Caco-2 (cell line): ENCODE measurements around the gene TXNDC16. TPM values are rescaled to one million over a fixed set of nuclear protein-coding genes. Genes with fewer than 3 reads are reported as not detected.

ENCODE experiments used
- BruUV-seq: library from RNA; stranded (reverse); fragments of 400-500 nt; replicated peaks from 2 replicates; lab custom pipeline; 2021; lab: Mats Ljungman, UMichigan
- CTCF ChIA-PET: fragments of 300-600 bp; sonication (Branson Sonifier 250); formaldehyde crosslinking; loops from one replicate; lab custom pipeline; 2022; ENCODE audit warnings: antibody characterized with exemption; lab: Charles Lee
- POLR2A ChIA-PET: fragments of 300-600 bp; sonication (Branson Sonifier 250); formaldehyde crosslinking; loops from one replicate; lab custom pipeline; 2022; ENCODE audit warnings: antibody characterized with exemption; lab: Charles Lee
- DNase-seq, 2 experiments: peaks; one replicate each; pipeline versions ENCODE4 v3.0.0 to v3.0.0-alpha.2; 2020 to 2022
- H3K27me3 ChIP-seq: replicated peaks from 2 replicates; pipeline ENCODE4 v1.6.0; 2011; ENCODE audit warnings: low read length; ENCODE audit not compliant: control insufficient read depth, insufficient read depth
- H3K36me3 ChIP-seq: 2 replicates; pipeline ENCODE4 v1.5.1; 2011; ENCODE audit warnings: low read length; ENCODE audit not compliant: control insufficient read depth, insufficient read depth
- H3K4me1 ChIP-seq: fragments of 250-450 bp; sonication (Bioruptor Pico); 2 replicates; pipeline ENCODE4 v1.5.1; 2020; ENCODE audit warnings: mild to moderate bottlenecking
- H3K4me3 ChIP-seq: 2 replicates; pipeline ENCODE4 v1.5.1; 2011; ENCODE audit warnings: low read depth, mild to moderate bottlenecking, control low read depth, low read length
- H3K9me3 ChIP-seq: fragments of 250-450 bp; sonication (Bioruptor Pico); 2 replicates; pipeline ENCODE4 v1.5.1; 2020; ENCODE audit warnings: mild to moderate bottlenecking, moderate library complexity
- H3K27ac Mint-ChIP-seq: one replicate; pipeline ENCODE4 v1.8.0; 2022; ENCODE audit warnings: mixed read lengths; ENCODE audit not compliant: unreplicated experiment
- H3K27me3 Mint-ChIP-seq: one replicate; pipeline ENCODE4 v1.8.0; 2022; ENCODE audit warnings: mixed read lengths; ENCODE audit not compliant: insufficient read depth, unreplicated experiment
- H3K36me3 Mint-ChIP-seq: one replicate; pipeline ENCODE4 v1.8.0; 2022; ENCODE audit warnings: mild to moderate bottlenecking, mixed read lengths; ENCODE audit not compliant: insufficient read depth, unreplicated experiment
- H3K4me1 Mint-ChIP-seq: one replicate; pipeline ENCODE4 v1.8.0; 2022; ENCODE audit warnings: low read depth, mixed read lengths; ENCODE audit not compliant: unreplicated experiment
- H3K4me3 Mint-ChIP-seq: one replicate; pipeline ENCODE4 v1.8.0; 2022; ENCODE audit warnings: mild to moderate bottlenecking, moderate library complexity, mixed read lengths; ENCODE audit not compliant: unreplicated experiment
- H3K9me3 Mint-ChIP-seq: one replicate; pipeline ENCODE4 v1.8.0; 2022; ENCODE audit warnings: mixed read lengths; ENCODE audit not compliant: unreplicated experiment
- intact Hi-C: fragments of 100-400 bp; cut with micrococcal nuclease; formaldehyde crosslinking; loops from one replicate; pipeline ENCODE4 v1.10.0; 2022; ENCODE audit not compliant: unreplicated experiment
- total RNA-seq: library from RNA; stranded (reverse); gene quantifications from 2 replicates; pipeline ENCODE4 v1.2.3, GENCODE V29; 2022
- TF ChIP-seq, protein P1 (sequence below), 2 experiments: fragments of 200-600 bp in 1 of 2; IDR thresholded peaks; 1 replicate in 1 of 2; 2 replicates in 1 of 2; pipeline versions ENCODE4 v1.5.1 to v1.8.0; 2011 to 2022; ENCODE audit warnings: antibody characterized with exemption in 1 of 2, control low read depth in 1 of 2, inconsistent platforms in 1 of 2, low read depth in 1 of 2, low read length in 1 of 2, mild to moderate bottlenecking in 1 of 2, moderate library complexity in 1 of 2; ENCODE audit not compliant: insufficient read depth in 1 of 2, severe bottlenecking in 1 of 2, unreplicated experiment in 1 of 2

Gene TXNDC16
- total RNA-seq, 1 experiment from 2014 or later: 6.6 TPM

DNA sequence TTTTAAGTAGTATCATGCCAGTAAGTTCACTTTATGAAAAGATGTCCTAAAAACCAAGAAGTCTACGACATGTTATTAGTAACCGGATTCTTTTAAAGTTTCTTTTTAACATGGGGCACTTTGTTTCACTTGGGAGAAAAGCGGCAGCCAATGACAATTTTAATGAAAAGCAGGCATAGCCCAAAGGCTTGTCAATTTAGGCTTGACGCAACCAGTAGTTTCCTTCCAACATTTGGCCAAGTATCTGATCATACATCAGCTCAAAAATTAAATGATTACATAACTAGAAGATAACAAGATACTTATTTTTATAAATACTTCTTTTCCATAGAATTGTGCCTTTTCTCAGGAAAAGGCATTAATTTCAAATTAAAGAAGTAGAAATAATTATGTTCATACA is 112.8 kb downstream of the TXNDC16 start:
- no peak overlapping the region for H3K4me3 ChIP-seq
- H3K9me3 ChIP-seq: no peaks in the 10 kb centered on the region
- H3K27me3 Mint-ChIP-seq: no peaks in the 10 kb centered on the region
- H3K4me1 Mint-ChIP-seq: peaks cover 6% of the 10 kb centered on the region
- no peak for DNase-seq
- H3K36me3 Mint-ChIP-seq: no peaks in the 10 kb centered on the region
- ChIA-PET POLR2A (no interaction called here), CTCF (no interaction called here)
- H3K4me1 ChIP-seq: peaks cover 5% of the 10 kb centered on the region; the same call in 1 of the 2 replicates
- no peak overlapping the region for H3K4me3 Mint-ChIP-seq
- intact Hi-C loops: no loop called here
- H3K36me3 ChIP-seq: no peaks in the 10 kb centered on the region
- no peaks in the 10 kb centered on the region for H3K9me3 Mint-ChIP-seq
- no peak overlapping the region for H3K27ac Mint-ChIP-seq
- BruUV-seq: no TSS peak
- TF ChIP-seq, protein P1, sequence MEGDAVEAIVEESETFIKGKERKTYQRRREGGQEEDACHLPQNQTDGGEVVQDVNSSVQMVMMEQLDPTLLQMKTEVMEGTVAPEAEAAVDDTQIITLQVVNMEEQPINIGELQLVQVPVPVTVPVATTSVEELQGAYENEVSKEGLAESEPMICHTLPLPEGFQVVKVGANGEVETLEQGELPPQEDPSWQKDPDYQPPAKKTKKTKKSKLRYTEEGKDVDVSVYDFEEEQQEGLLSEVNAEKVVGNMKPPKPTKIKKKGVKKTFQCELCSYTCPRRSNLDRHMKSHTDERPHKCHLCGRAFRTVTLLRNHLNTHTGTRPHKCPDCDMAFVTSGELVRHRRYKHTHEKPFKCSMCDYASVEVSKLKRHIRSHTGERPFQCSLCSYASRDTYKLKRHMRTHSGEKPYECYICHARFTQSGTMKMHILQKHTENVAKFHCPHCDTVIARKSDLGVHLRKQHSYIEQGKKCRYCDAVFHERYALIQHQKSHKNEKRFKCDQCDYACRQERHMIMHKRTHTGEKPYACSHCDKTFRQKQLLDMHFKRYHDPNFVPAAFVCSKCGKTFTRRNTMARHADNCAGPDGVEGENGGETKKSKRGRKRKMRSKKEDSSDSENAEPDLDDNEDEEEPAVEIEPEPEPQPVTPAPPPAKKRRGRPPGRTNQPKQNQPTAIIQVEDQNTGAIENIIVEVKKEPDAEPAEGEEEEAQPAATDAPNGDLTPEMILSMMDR (IDR thresholded peaks at IDR 0.05; ENCODE audit: insufficient read depth in 1 of 2, low read depth in 1 of 2, low read length in 1 of 2, severe bottlenecking in 1 of 2, unreplicated experiment in 1 of 2): no peak
- H3K27me3 ChIP-seq: no peaks in the 10 kb centered on the region

DNA sequence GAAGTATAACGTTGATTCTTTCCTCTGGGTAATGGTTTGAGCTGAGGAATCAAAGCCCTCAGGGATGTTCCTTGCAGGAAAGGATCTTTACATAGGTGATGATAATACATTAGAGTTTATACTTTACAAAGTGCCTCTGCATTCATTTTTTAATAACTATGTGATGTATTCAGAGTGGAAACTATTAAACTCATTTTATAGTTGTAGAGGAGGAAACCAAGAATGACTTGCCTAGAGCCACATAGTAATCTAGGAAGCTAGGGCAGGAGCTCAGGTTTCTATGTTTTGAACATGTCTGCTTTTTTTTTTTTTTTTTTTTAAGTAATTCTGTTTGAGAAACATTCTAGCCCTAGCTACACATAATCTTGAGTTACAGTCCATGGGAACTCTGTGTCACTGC is 117.3 kb downstream of the TXNDC16 start:
- intact Hi-C loops: no loop called here
- no peaks in the 10 kb centered on the region for H3K4me1 Mint-ChIP-seq
- H3K9me3 ChIP-seq: no peaks in the 10 kb centered on the region
- H3K27me3 Mint-ChIP-seq: no peaks in the 10 kb centered on the region
- no peaks in the 10 kb centered on the region for H3K36me3 Mint-ChIP-seq
- no peak overlapping the region for H3K4me3 ChIP-seq
- H3K4me1 ChIP-seq: no peaks in the 10 kb centered on the region
- H3K27ac Mint-ChIP-seq: no peak overlapping the region
- BruUV-seq: no TSS peak
- TF ChIP-seq, protein P1 (IDR thresholded peaks at IDR 0.05; ENCODE audit: insufficient read depth in 1 of 2, low read depth in 1 of 2, low read length in 1 of 2, severe bottlenecking in 1 of 2, unreplicated experiment in 1 of 2): no peak
- H3K27me3 ChIP-seq: no peaks in the 10 kb centered on the region
- no peak for DNase-seq
- CTCF ChIA-PET: no interaction called here
- H3K9me3 Mint-ChIP-seq: no peaks in the 10 kb centered on the region
- POLR2A ChIA-PET: interaction anchor here (0.6 kb wide), 1 partner anchor 24 kb away, joined by 5 read pairs; no protein-coding TSS in a partner anchor
- no peak overlapping the region for H3K4me3 Mint-ChIP-seq
- no peaks in the 10 kb centered on the region for H3K36me3 ChIP-seq

DNA sequence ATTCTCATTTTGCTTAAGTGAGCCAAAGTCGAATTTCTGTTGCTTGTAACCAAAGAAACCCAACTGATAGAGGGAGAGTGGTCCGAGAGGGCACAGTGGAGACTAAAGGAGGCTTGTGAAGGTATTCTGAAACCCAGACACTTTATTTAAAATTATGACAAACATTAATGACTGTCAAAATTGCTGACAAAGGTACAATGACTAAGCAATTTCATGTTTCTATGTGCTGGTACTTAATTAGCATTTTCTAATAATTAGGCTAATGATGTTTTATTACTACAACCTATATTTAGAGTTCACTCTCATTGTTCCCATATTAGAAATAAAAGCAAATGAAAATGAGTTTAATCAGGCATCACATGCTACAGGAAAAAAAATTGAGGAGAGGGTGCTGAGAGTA is 121.8 kb downstream of the TXNDC16 start:
- Histone ChIP-seq H3K4me1 (no peaks in the 10 kb centered on the region), H3K27me3 (no peaks in the 10 kb centered on the region), H3K4me3 (no peak overlapping the region), H3K36me3 (no peaks in the 10 kb centered on the region), H3K9me3 (no peaks in the 10 kb centered on the region)
- ChIA-PET POLR2A (no interaction called here), CTCF (no interaction called here)
- TF ChIP-seq, protein P1 (IDR thresholded peaks at IDR 0.05; ENCODE audit: insufficient read depth in 1 of 2, low read depth in 1 of 2, low read length in 1 of 2, severe bottlenecking in 1 of 2, unreplicated experiment in 1 of 2): no peak
- H3K36me3 Mint-ChIP-seq: no peaks in the 10 kb centered on the region
- no peak overlapping the region for H3K27ac Mint-ChIP-seq
- no peaks in the 10 kb centered on the region for H3K27me3 Mint-ChIP-seq
- DNase-seq: no peak
- peaks cover 7% of the 10 kb centered on the region for H3K4me1 Mint-ChIP-seq
- intact Hi-C loops: no loop called here
- H3K9me3 Mint-ChIP-seq: no peaks in the 10 kb centered on the region
- no peak overlapping the region for H3K4me3 Mint-ChIP-seq
- BruUV-seq: no TSS peak
